Activated naive CD8-positive, alpha-beta T cell (primary cell): Measurements from ENCODE around the gene NEMF.
"Not testable (repeated sequence)": the region's sequence is repeated elsewhere in the genome, so short reads cannot be mapped to it uniquely, and the experiment has no call there.

Experiments used
- H3K27ac Mint-ChIP-seq: one replicate; pipeline ENCODE4 v1.8.0; 2021; ENCODE audit warnings: mixed read lengths
- H3K27me3 Mint-ChIP-seq: one replicate; pipeline ENCODE4 v1.8.0; 2021; ENCODE audit warnings: mixed read lengths
- H3K36me3 Mint-ChIP-seq: one replicate; pipeline ENCODE4 v1.8.0; 2021; ENCODE audit warnings: mixed read lengths
- H3K4me1 Mint-ChIP-seq: one replicate; pipeline ENCODE4 v1.8.0; 2021; ENCODE audit warnings: low read depth, mixed read lengths
- H3K4me3 Mint-ChIP-seq: one replicate; pipeline ENCODE4 v1.8.0; 2021; ENCODE audit warnings: mild to moderate bottlenecking, mixed read lengths
- H3K9me3 Mint-ChIP-seq: one replicate; pipeline ENCODE4 v1.8.0; 2021; ENCODE audit warnings: low read depth, mixed read lengths

Gene NEMF

DNA sequence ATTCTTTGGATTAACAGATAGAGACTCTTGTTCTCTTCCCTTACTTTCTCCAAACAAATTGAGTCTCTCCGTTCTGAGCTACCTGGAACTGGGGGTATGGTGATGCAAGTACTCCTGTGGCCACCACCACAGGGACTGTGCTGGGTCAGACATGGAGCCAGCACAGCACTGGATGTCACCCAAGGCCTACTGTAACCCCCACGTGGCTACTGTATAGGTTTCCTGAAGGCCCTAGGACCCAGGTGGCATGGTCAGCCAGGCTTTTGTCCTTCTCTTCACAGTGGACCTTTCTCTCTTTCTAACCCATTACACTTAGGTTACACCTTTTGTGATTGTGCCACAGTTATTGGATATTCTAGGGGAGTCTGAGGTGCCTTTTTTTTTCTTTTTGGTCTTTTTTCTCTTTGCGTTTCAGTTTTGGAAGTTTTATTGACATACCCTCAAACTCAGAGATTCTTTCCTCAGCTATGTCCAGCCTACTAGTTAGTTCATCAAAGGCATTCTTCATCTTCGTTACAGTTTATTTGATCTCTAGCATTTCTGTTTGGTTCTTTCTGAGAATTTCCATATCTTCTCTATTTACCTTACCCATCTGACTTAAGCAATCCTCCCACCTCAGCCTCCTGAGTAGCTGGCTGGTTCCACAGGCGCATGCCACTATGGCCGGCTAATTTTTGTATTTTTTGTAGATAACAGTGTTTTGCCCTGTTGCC lies 90.6 kb downstream of the NEMF start:
- H3K36me3 Mint-ChIP-seq = no peaks in the 10 kb centered on the region
- no peak overlapping the region for H3K4me3 Mint-ChIP-seq
- peaks cover 3% of the 10 kb centered on the region for H3K4me1 Mint-ChIP-seq
- H3K27me3 Mint-ChIP-seq = no peaks in the 10 kb centered on the region
- H3K27ac Mint-ChIP-seq = no peak overlapping the region
- H3K9me3 Mint-ChIP-seq = no peaks in the 10 kb centered on the region

DNA sequence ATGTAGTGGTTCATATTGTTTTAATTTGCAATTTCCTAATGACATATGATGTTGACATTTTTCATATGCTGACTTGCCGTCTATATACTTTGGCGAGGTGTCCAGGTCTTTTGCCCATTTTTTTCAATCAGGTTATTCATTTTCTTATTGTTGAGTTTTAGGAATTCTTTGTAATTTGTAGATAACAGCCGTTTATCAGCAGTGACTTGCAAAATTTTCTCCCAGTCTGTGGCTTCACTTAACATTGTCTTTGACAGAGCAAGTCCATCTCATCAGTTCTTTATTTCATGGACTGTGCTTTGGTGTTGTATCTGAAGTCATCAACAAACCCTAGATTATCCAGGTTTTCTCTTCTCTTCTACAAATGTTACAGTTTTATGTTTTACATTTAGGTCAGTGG lies 97.2 kb downstream of the NEMF start:
- Mint-ChIP-seq H3K36me3 (peaks cover 6% of the 10 kb centered on the region), H3K4me1 (no peaks in the 10 kb centered on the region), H3K27ac (no peak overlapping the region)

DNA sequence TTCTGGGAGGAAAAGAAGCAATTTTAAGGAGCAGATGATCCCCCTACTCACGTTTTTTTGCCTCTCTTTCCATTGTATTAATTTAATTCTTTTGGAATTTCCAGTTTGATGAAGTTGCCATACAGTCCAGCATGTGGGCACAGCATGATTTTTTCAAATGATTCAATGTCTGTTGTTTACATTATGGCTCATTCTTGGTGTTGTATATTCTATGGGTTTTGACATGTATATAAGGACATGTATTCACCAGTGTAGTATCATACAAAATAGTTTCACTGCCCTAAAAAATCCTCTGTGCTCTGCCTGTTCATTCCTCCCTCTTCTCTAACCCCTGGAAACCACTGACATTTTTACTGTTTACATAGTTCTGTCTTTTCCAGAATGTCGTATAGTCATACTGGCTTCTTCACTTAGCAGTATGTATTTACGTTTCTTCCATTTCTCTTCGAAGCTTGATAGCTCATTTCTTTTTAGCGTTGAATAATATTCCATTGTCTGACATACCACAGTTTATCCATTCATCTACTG lies 98.0 kb downstream of the NEMF start:
- no peak overlapping the region for H3K4me3 Mint-ChIP-seq
- H3K9me3 Mint-ChIP-seq = no peaks in the 10 kb centered on the region
- H3K4me1 Mint-ChIP-seq = no peaks in the 10 kb centered on the region
- H3K36me3 Mint-ChIP-seq = peaks cover 6% of the 10 kb centered on the region
- no peaks in the 10 kb centered on the region for H3K27me3 Mint-ChIP-seq
- no peak overlapping the region for H3K27ac Mint-ChIP-seq

More for the DNA sequence above, 97.2 kb downstream of the NEMF start:
- Mint-ChIP-seq H3K9me3 (no peaks in the 10 kb centered on the region), H3K4me3 (no peak overlapping the region), H3K27me3 (no peaks in the 10 kb centered on the region)

DNA sequence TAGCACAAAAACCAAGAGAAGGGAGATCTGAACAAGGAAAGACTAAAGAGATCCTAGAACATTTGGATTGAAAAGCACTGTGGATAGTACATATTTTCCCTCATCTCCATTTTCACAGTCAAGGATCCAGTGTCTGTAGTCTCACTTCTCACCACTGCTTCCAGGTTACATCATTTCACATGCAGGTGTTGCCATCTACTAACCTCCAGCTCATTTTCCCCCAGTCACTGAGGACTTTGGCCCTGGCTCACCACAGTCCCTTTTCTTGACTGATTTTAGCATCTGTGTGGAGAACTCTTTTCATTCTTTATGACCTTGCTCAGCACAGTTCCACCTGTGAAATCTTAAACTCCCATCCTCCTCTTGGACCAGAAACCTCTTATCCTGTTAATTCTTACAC lies 106.1 kb downstream of the NEMF start:
- H3K9me3 Mint-ChIP-seq, H3K27ac Mint-ChIP-seq: not testable (repeated sequence)

DNA sequence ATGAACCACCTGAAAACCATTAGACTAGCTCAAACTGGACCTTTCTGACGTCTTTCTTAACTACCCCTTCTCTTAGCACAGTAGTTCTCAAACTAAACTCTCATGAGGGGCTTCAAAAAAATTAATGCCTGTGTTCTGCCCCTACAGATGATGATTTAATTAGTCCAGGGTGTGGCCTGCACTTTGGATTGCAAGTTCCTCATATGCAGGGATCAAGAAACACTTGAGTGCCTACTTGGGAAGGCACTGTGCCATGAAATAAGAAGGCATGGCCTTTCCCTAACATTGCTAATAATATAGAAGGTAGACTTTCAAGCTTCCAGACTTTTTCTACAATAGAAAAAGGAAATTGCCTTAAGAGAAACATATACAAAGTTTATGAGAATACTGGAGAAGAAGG lies 107.4 kb downstream of the NEMF start:
- no peak overlapping the region for H3K27ac Mint-ChIP-seq
- H3K27me3 Mint-ChIP-seq = no peaks in the 10 kb centered on the region
- H3K9me3 Mint-ChIP-seq = no peaks in the 10 kb centered on the region
- H3K4me1 Mint-ChIP-seq = no peaks in the 10 kb centered on the region
- peaks cover 10% of the 10 kb centered on the region for H3K36me3 Mint-ChIP-seq
- no peak overlapping the region for H3K4me3 Mint-ChIP-seq

More for the DNA sequence above, 106.1 kb downstream of the NEMF start:
- not testable (repeated sequence) for H3K27me3 Mint-ChIP-seq, H3K4me1 Mint-ChIP-seq, H3K4me3 Mint-ChIP-seq, H3K36me3 Mint-ChIP-seq

DNA sequence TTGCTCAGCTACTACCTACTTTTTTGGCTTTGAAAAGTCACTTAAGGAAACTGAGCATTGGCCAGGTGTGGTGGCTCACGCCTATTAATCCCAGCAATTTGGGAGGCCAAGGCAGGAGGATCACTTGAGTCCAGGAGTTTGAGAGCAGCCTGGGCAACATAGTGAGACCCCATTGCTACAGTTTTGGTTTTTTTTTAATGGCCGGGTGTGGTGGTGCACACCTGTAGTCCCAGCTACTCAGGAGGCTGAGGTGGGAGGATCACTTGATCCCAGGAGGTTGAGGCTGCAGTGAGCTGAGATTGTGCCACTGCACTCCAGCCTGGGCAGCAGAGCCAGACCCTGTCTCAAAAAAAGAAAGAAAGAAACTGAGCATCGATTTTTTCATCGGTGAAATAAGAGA lies 116.9 kb downstream of the NEMF start:
- H3K27ac Mint-ChIP-seq, H3K36me3 Mint-ChIP-seq, H3K4me1 Mint-ChIP-seq, H3K4me3 Mint-ChIP-seq, H3K9me3 Mint-ChIP-seq, H3K27me3 Mint-ChIP-seq: not testable (repeated sequence)

DNA sequence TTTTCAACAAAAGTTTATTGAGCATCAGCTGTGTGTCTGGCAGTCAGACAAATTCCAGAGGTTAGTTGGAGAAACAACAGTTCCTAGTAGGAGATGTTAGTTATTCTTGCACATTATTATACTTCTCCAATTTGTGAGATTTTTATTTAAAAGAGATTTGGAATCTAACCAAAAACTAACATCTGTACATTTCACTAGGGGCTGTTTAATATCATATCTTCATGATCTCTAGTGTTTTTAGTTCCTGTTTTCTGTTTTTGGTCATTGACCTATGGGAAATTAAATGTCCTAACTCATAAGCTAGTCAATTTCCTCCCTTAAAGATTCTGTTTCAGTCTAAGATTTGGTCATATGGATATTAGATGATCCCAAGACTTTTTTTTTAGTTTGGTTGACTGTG lies 118.8 kb downstream of the NEMF start:
- no peak overlapping the region for H3K27ac Mint-ChIP-seq
- H3K9me3 Mint-ChIP-seq = no peaks in the 10 kb centered on the region
- H3K36me3 Mint-ChIP-seq = peaks cover 3% of the 10 kb centered on the region
- H3K4me3 Mint-ChIP-seq = no peak overlapping the region
- no peaks in the 10 kb centered on the region for H3K4me1 Mint-ChIP-seq
- H3K27me3 Mint-ChIP-seq = no peaks in the 10 kb centered on the region

DNA sequence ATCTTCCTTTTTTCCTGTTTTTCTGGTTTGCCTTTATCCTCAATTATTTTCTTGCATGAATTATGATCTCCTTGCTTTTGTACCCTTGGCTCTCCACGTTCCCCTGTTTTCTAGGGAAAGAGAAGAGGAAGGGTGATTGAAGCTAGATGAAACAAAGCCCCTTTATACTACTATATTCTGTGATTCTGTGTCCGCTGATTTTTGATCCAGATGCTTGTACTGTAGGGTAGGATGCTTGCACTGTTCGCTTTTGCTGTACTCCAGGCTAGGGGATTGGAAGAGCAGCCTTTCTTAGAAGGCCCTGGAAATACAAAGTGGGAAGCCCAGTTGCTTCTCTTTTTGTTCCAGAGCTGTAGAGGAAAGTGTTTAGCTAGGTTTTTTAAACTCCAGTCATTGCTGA lies 119.7 kb downstream of the NEMF start:
- H3K4me3 Mint-ChIP-seq = no peak overlapping the region
- peaks cover 3% of the 10 kb centered on the region for H3K36me3 Mint-ChIP-seq
- H3K27ac Mint-ChIP-seq = no peak overlapping the region

More for the DNA sequence above, 119.7 kb downstream of the NEMF start:
- H3K4me1 Mint-ChIP-seq = no peaks in the 10 kb centered on the region
- H3K27me3 Mint-ChIP-seq = no peaks in the 10 kb centered on the region
- no peaks in the 10 kb centered on the region for H3K9me3 Mint-ChIP-seq
